ENCODE data around the gene GPD1.
A peak's percentile ranks its signal among the peaks of the same experiment; 100 is the strongest.

Gene GPD1

GRCh38 chr12:50105913-50106450, 2.2 kb downstream of the GPD1 start:
- H3K9ac ChIP-seq (ENCODE audit: low read depth, low read length) = no peak overlapping the region
- H3K4me3 ChIP-seq (ENCODE audit: low read depth, low read length) = no peak overlapping the region
- H3K4me1 ChIP-seq (ENCODE audit: control insufficient read depth, insufficient read depth, low read length) = peaks cover 20% of the 10 kb centered on the region
- H3K36me3 ChIP-seq (ENCODE audit: control insufficient read depth, insufficient read depth, low read length) = no peaks in the 10 kb centered on the region
- no peaks in the 10 kb centered on the region for H3K9me3 ChIP-seq (ENCODE audit: control insufficient read depth, insufficient read depth, low read length)
- no peaks in the 10 kb centered on the region for H3K27me3 ChIP-seq (ENCODE audit: control insufficient read depth, insufficient read depth, low read length)

GRCh38 chr12:50106907-50107306, 3.1 kb downstream of the GPD1 start:
- H3K27me3 ChIP-seq (ENCODE audit: control insufficient read depth, insufficient read depth, low read length) = no peaks in the 10 kb centered on the region
- no peak overlapping the region for H3K4me3 ChIP-seq (ENCODE audit: low read depth, low read length)
- no peak overlapping the region for H3K9ac ChIP-seq (ENCODE audit: low read depth, low read length)
- peaks cover 22% of the 10 kb centered on the region for H3K4me1 ChIP-seq (ENCODE audit: control insufficient read depth, insufficient read depth, low read length)
- no peaks in the 10 kb centered on the region for H3K36me3 ChIP-seq (ENCODE audit: control insufficient read depth, insufficient read depth, low read length)
- H3K9me3 ChIP-seq (ENCODE audit: control insufficient read depth, insufficient read depth, low read length) = no peaks in the 10 kb centered on the region

GRCh38 chr12:50107416-50108268, 3.8 kb downstream of the GPD1 start:
- Histone ChIP-seq H3K36me3 (ENCODE audit: control insufficient read depth, insufficient read depth, low read length) (no peaks in the 10 kb centered on the region), H3K4me1 (ENCODE audit: control insufficient read depth, insufficient read depth, low read length) (peaks cover 22% of the 10 kb centered on the region), H3K4me3 (ENCODE audit: low read depth, low read length) (no peak overlapping the region), H3K9me3 (ENCODE audit: control insufficient read depth, insufficient read depth, low read length) (no peaks in the 10 kb centered on the region), H3K27me3 (ENCODE audit: control insufficient read depth, insufficient read depth, low read length) (no peaks in the 10 kb centered on the region), H3K9ac (ENCODE audit: low read depth, low read length) (no peak overlapping the region)

GRCh38 chr12:50109319-50109718, 5.5 kb downstream of the GPD1 start:
- peaks cover 14% of the 10 kb centered on the region for H3K4me1 ChIP-seq (ENCODE audit: control insufficient read depth, insufficient read depth, low read length)
- no peaks in the 10 kb centered on the region for H3K27me3 ChIP-seq (ENCODE audit: control insufficient read depth, insufficient read depth, low read length)
- H3K9me3 ChIP-seq (ENCODE audit: control insufficient read depth, insufficient read depth, low read length) = no peaks in the 10 kb centered on the region
- H3K9ac ChIP-seq (ENCODE audit: low read depth, low read length) = no peak overlapping the region
- H3K36me3 ChIP-seq (ENCODE audit: control insufficient read depth, insufficient read depth, low read length) = no peaks in the 10 kb centered on the region
- H3K4me3 ChIP-seq (ENCODE audit: low read depth, low read length) = no peak overlapping the region

- H3K9me3 ChIP-seq (ENCODE audit: control insufficient read depth, insufficient read depth, low read length) = no peaks in the 10 kb centered on the region
- H3K4me3 ChIP-seq (ENCODE audit: low read depth, low read length) = peak overlapping the region; percentile 22
- no peaks in the 10 kb centered on the region for H3K27me3 ChIP-seq (ENCODE audit: control insufficient read depth, insufficient read depth, low read length)
- no peaks in the 10 kb centered on the region for H3K36me3 ChIP-seq (ENCODE audit: control insufficient read depth, insufficient read depth, low read length)
- H3K4me1 ChIP-seq (ENCODE audit: control insufficient read depth, insufficient read depth, low read length) = peaks cover 14% of the 10 kb centered on the region
- peak overlapping the region; percentile 37 for H3K9ac ChIP-seq (ENCODE audit: low read depth, low read length)
Measured at GRCh38 chr12:50110127-50110761, 6.4 kb downstream of the GPD1 start.

- Histone ChIP-seq H3K27me3 (ENCODE audit: control insufficient read depth, insufficient read depth, low read length) (no peaks in the 10 kb centered on the region), H3K4me1 (ENCODE audit: control insufficient read depth, insufficient read depth, low read length) (peaks cover 14% of the 10 kb centered on the region), H3K9me3 (ENCODE audit: control insufficient read depth, insufficient read depth, low read length) (no peaks in the 10 kb centered on the region), H3K36me3 (ENCODE audit: control insufficient read depth, insufficient read depth, low read length) (peaks cover 4% of the 10 kb centered on the region), H3K4me3 (ENCODE audit: low read depth, low read length) (peak overlapping the region; percentile 58), H3K9ac (ENCODE audit: low read depth, low read length) (peak overlapping the region; percentile 37)
Measured at GRCh38 chr12:50110762-50111351, 7.0 kb downstream of the GPD1 start.

GRCh38 chr12:50111395-50111692, 7.5 kb downstream of the GPD1 start:
- H3K36me3 ChIP-seq (ENCODE audit: control insufficient read depth, insufficient read depth, low read length) = peaks cover 4% of the 10 kb centered on the region
- H3K9ac ChIP-seq (ENCODE audit: low read depth, low read length) = peak overlapping the region; percentile 37
- no peaks in the 10 kb centered on the region for H3K9me3 ChIP-seq (ENCODE audit: control insufficient read depth, insufficient read depth, low read length)
- peaks cover 14% of the 10 kb centered on the region for H3K4me1 ChIP-seq (ENCODE audit: control insufficient read depth, insufficient read depth, low read length)
- H3K27me3 ChIP-seq (ENCODE audit: control insufficient read depth, insufficient read depth, low read length) = no peaks in the 10 kb centered on the region
- peak overlapping the region; percentile 58 for H3K4me3 ChIP-seq (ENCODE audit: low read depth, low read length)

- Histone ChIP-seq H3K4me1 (ENCODE audit: control insufficient read depth, insufficient read depth, low read length) (peaks cover 14% of the 10 kb centered on the region), H3K27me3 (ENCODE audit: control insufficient read depth, insufficient read depth, low read length) (no peaks in the 10 kb centered on the region), H3K9ac (ENCODE audit: low read depth, low read length) (peak within 1 kb of the TSS; percentile 90), H3K36me3 (ENCODE audit: control insufficient read depth, insufficient read depth, low read length) (peaks cover 4% of the 10 kb centered on the region), H3K4me3 (ENCODE audit: low read depth, low read length) (peak within 1 kb of the TSS; percentile 97), H3K9me3 (ENCODE audit: control insufficient read depth, insufficient read depth, low read length) (no peaks in the 10 kb centered on the region)
Measured at GRCh38 chr12:50111693-50112455, 8.1 kb downstream of the GPD1 start, which contains the start of gene COX14. TSS of gene COX14 (plus strand) at chr12:50112236. CDS start at chr12:50120044, 7,808 bp downstream.

GRCh38 chr12:50112456-50113218, 8.8 kb downstream of the GPD1 start:
- no peaks in the 10 kb centered on the region for H3K27me3 ChIP-seq (ENCODE audit: control insufficient read depth, insufficient read depth, low read length)
- peaks cover 14% of the 10 kb centered on the region for H3K4me1 ChIP-seq (ENCODE audit: control insufficient read depth, insufficient read depth, low read length)
- peak overlapping the region; percentile 97 for H3K4me3 ChIP-seq (ENCODE audit: low read depth, low read length)
- H3K9ac ChIP-seq (ENCODE audit: low read depth, low read length) = peak overlapping the region; percentile 90
- peaks cover 4% of the 10 kb centered on the region for H3K36me3 ChIP-seq (ENCODE audit: control insufficient read depth, insufficient read depth, low read length)
- H3K9me3 ChIP-seq (ENCODE audit: control insufficient read depth, insufficient read depth, low read length) = no peaks in the 10 kb centered on the region

- H3K27me3 ChIP-seq (ENCODE audit: control insufficient read depth, insufficient read depth, low read length) = no peaks in the 10 kb centered on the region
- H3K9me3 ChIP-seq (ENCODE audit: control insufficient read depth, insufficient read depth, low read length) = no peaks in the 10 kb centered on the region
- H3K36me3 ChIP-seq (ENCODE audit: control insufficient read depth, insufficient read depth, low read length) = peaks cover 6% of the 10 kb centered on the region
- H3K9ac ChIP-seq (ENCODE audit: low read depth, low read length) = no peak overlapping the region
- H3K4me3 ChIP-seq (ENCODE audit: low read depth, low read length) = no peak overlapping the region
- H3K4me1 ChIP-seq (ENCODE audit: control insufficient read depth, insufficient read depth, low read length) = no peaks in the 10 kb centered on the region
Measured at GRCh38 chr12:50117057-50117622, 13.3 kb downstream of the GPD1 start.

Measured in iPS-15b (cell line).